Liver (tissue), 9 donors: Measurements from ENCODE around the gene PGD. TPM values are rescaled to one million over a fixed set of nuclear protein-coding genes. Genes with fewer than 3 reads are reported as not detected.
"Not testable (repeated sequence)": the region's sequence is repeated elsewhere in the genome, so short reads cannot be mapped to it uniquely, and the experiment has no call there.

Experiments used
- DNase-seq: peaks from one replicate; pipeline ENCODE4 v3.0.0-alpha.2; 2017; ENCODE audit warnings: low spot score
- H3K27ac ChIP-seq, 2 donors: one replicate each; pipeline ENCODE4 v1.7.0; 2013; ENCODE audit warnings: inconsistent platforms in 2 of 2, low read length in 2 of 2, control low read depth in 1 of 2, low read depth in 1 of 2, mild to moderate bottlenecking in 1 of 2
- H3K27me3 ChIP-seq, 4 donors: one replicate each; pipeline versions ENCODE4 v1.6.1 to v1.7.0; 2013; ENCODE audit warnings: low read length in 3 of 4, inconsistent platforms in 1 of 4, mild to moderate bottlenecking in 1 of 4, moderate library complexity in 1 of 4; ENCODE audit not compliant: control insufficient read depth in 4 of 4, insufficient read depth in 4 of 4
- H3K36me3 ChIP-seq, 4 donors: one replicate each; pipeline versions ENCODE4 v1.6.1 to v1.7.0; 2013; ENCODE audit warnings: low read length in 3 of 4, mild to moderate bottlenecking in 3 of 4, low read depth in 1 of 4, moderate library complexity in 1 of 4; ENCODE audit not compliant: control insufficient read depth in 4 of 4, insufficient read depth in 3 of 4
- H3K4me1 ChIP-seq, 4 donors: one replicate each; pipeline versions ENCODE4 v1.6.1 to v1.7.0; 2013; ENCODE audit warnings: low read length in 3 of 4, mild to moderate bottlenecking in 3 of 4, moderate library complexity in 1 of 4; ENCODE audit not compliant: control insufficient read depth in 4 of 4, insufficient read depth in 4 of 4
- H3K4me3 ChIP-seq, 3 donors: one replicate each; pipeline versions ENCODE4 v1.6.1 to v1.7.0; 2013; ENCODE audit warnings: low read length in 3 of 3, control low read depth in 1 of 3, low read depth in 1 of 3, mild to moderate bottlenecking in 1 of 3
- H3K9ac ChIP-seq, 2 donors: one replicate each; pipeline ENCODE4 v1.7.0; 2013; ENCODE audit warnings: low read length in 2 of 2, mild to moderate bottlenecking in 2 of 2, moderate library complexity in 2 of 2, control low read depth in 1 of 2, low read depth in 1 of 2
- H3K9me3 ChIP-seq, 4 donors: one replicate each; pipeline versions ENCODE4 v1.6.1 to v1.7.0; 2013; ENCODE audit warnings: low read length in 3 of 4; ENCODE audit not compliant: control insufficient read depth in 4 of 4
- GABPA ChIP-seq, 2 donors: IDR thresholded peaks in 1 of 2; conservative IDR thresholded peaks in 1 of 2; 2 replicates each; pipeline ENCODE4 v1.6.1; 2016; ENCODE audit warnings: antibody characterized with exemption in 2 of 2, mild to moderate bottlenecking in 1 of 2, moderate library complexity in 1 of 2
- HNF4G ChIP-seq: IDR thresholded peaks from 2 replicates; pipeline ENCODE4 v1.6.1; 2016; ENCODE audit warnings: antibody characterized with exemption
- RXRA ChIP-seq, 2 donors: IDR thresholded peaks; 2 replicates each; pipeline ENCODE4 v1.6.1; 2017 to 2018; ENCODE audit warnings: antibody characterized with exemption in 2 of 2, mild to moderate bottlenecking in 1 of 2
- YY1 ChIP-seq: IDR thresholded peaks from 2 replicates; pipeline ENCODE4 v1.6.1; 2016; ENCODE audit warnings: antibody characterized with exemption, mild to moderate bottlenecking
- WGBS: extraction: QIAGEN DNeasy Blood & Tissue Kit; methylation state at CpG from one replicate; pipeline ENCODE4 v1.1.7; 2013; 5-methylcytosine and 5-hydroxymethylcytosine counted together
- polyA plus RNA-seq, 2 donors: library from polyadenylated mRNA; stranded (reverse) in 1 of 2; unstranded in 1 of 2; fragments of 200-250 nt in 1 of 2; fragments of >200 nt in 1 of 2; fragmentation: Nextera tagmentation in 1 of 2; extraction: Ambion mirVana in 1 of 2; gene quantifications; one replicate each; pipeline versions ENCODE4 v1.2.1 to v1.2.3, GENCODE V29; 2013 to 2015
- total RNA-seq, 2 donors: library from RNA; depleted of rRNA; stranded (reverse); fragments of >200 nt; gene quantifications; one replicate each; pipeline ENCODE4 v1.2.3, GENCODE V29; 2014
- TF ChIP-seq, protein P1 (sequence below): fragments of 150-350 bp; IDR thresholded peaks from 2 replicates; pipeline ENCODE4 v1.5.1; 2017; ENCODE audit warnings: improper control_type of control experiment, low read depth, low read length; ENCODE audit not compliant: missing input control
- TF ChIP-seq, protein P2 (sequence below): IDR thresholded peaks from 2 replicates; pipeline ENCODE4 v1.6.1; 2016; ENCODE audit warnings: antibody characterized with exemption
- TF ChIP-seq, protein P3 (sequence below): IDR thresholded peaks from 2 replicates; pipeline ENCODE4 v1.6.1; 2016; ENCODE audit warnings: antibody characterized with exemption
- donor health status: healthy.
- donor health status: healthy.
- donor health status: healthy.
- donor health status: healthy.
- donor health status: healthy.

Gene PGD
- total and polyA plus RNA-seq, 4 donors: 45.9 to 112 (median 70.7) TPM

DNA sequence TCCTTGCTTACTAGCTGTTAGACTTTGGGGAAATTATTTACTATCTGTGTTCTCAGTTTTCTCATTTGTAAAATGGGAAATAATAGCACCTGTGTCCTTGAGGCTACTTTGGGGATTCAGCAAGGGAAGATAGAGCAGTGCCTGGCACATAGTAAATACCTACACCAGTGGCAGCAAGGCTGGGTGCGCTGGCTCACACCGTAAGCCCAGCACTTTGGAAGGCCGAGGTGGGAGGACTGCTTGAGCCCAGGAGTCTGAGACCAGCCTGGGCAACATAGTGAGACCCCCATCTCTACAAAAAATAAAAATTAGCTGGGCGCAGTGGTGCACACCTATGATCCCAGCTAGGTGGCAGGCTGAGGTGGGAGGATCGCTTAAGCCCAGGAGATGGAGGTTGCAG is 22.8 kb downstream of the PGD start:
- DNase-seq: no peak
- no peaks in the 10 kb centered on the region for H3K27me3 ChIP-seq
- H3K27ac ChIP-seq: no peak overlapping the region
- TF ChIP-seq, protein P1, sequence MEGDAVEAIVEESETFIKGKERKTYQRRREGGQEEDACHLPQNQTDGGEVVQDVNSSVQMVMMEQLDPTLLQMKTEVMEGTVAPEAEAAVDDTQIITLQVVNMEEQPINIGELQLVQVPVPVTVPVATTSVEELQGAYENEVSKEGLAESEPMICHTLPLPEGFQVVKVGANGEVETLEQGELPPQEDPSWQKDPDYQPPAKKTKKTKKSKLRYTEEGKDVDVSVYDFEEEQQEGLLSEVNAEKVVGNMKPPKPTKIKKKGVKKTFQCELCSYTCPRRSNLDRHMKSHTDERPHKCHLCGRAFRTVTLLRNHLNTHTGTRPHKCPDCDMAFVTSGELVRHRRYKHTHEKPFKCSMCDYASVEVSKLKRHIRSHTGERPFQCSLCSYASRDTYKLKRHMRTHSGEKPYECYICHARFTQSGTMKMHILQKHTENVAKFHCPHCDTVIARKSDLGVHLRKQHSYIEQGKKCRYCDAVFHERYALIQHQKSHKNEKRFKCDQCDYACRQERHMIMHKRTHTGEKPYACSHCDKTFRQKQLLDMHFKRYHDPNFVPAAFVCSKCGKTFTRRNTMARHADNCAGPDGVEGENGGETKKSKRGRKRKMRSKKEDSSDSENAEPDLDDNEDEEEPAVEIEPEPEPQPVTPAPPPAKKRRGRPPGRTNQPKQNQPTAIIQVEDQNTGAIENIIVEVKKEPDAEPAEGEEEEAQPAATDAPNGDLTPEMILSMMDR: no peak
- no peak for TF ChIP-seq YY1
- no peak overlapping the region for H3K4me3 ChIP-seq
- H3K9me3 ChIP-seq: no peaks in the 10 kb centered on the region
- H3K9ac ChIP-seq: no peak overlapping the region
- 99% methylated on average over 5 of the region's 5 CpGs for WGBS
- no peaks in the 10 kb centered on the region for H3K4me1 ChIP-seq
- H3K36me3 ChIP-seq: peaks cover 12 to 37% (median 32%) of the 10 kb centered on the region in 4 donors

DNA sequence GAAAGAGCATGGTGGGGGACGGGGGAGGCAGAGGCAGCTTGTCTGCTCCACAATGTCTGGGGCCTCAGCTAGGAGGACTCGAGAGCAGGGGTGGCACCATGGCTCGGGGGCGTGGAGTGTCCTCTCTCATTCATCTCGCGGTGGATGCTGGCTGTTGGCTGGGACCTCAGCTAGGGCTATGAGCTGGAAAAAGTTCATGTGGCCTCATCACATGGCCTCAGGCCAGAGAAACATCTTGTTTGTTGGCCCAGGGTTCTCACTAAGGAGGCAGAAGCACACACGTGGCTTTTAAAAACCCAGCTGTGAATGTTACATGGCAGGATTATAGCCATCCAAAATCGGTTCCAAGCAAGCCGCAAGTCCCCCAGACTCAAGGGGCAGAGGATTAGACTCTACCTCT is 25.2 kb downstream of the PGD start:
- Histone ChIP-seq H3K4me1 (peaks cover 0 to 3% (median 0%) of the 10 kb centered on the region in 4 donors), H3K27me3 (no peaks in the 10 kb centered on the region), H3K27ac (no peak overlapping the region), H3K4me3 (no peak overlapping the region), H3K36me3 (peaks cover 9 to 17% (median 14%) of the 10 kb centered on the region in 4 donors), H3K9ac (no peak overlapping the region), H3K9me3 (no peaks in the 10 kb centered on the region)
- TF ChIP-seq RXRA (IDR thresholded peaks at IDR 0.05) (peak in 1 of 2 donors; percentile 12), HNF4G (no peak)
- 53% methylated on average over 9 of the region's 9 CpGs for WGBS
- DNase-seq: no peak

DNA sequence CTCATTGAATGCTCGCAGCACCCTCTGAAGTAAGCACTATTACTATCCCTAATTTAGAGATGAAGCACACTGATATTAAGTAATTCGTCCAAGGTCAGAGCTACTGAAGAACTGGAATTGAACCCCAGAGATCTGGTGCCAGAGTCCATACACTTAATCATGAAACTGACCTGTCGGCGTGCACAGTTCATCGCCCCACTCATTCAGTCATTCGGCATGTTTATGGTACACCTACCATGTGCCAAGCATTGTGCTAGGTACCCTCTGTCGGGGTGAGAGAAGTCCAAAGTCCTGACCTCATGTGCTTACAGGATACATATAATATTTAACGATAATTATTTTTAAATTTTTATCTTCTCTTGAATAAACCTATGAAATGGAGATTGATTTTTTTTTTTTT is 25.8 kb downstream of the PGD start:
- H3K4me1 ChIP-seq: peaks cover 0 to 3% (median 0%) of the 10 kb centered on the region in 4 donors
- no peak overlapping the region for H3K9ac ChIP-seq
- no peak overlapping the region for H3K4me3 ChIP-seq
- WGBS: 77% methylated on average over 8 of the region's 8 CpGs
- H3K27me3 ChIP-seq: no peaks in the 10 kb centered on the region
- TF ChIP-seq, protein P2, sequence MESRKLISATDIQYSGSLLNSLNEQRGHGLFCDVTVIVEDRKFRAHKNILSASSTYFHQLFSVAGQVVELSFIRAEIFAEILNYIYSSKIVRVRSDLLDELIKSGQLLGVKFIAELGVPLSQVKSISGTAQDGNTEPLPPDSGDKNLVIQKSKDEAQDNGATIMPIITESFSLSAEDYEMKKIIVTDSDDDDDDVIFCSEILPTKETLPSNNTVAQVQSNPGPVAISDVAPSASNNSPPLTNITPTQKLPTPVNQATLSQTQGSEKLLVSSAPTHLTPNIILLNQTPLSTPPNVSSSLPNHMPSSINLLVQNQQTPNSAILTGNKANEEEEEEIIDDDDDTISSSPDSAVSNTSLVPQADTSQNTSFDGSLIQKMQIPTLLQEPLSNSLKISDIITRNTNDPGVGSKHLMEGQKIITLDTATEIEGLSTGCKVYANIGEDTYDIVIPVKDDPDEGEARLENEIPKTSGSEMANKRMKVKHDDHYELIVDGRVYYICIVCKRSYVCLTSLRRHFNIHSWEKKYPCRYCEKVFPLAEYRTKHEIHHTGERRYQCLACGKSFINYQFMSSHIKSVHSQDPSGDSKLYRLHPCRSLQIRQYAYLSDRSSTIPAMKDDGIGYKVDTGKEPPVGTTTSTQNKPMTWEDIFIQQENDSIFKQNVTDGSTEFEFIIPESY: no peak
- TF ChIP-seq, protein P3, sequence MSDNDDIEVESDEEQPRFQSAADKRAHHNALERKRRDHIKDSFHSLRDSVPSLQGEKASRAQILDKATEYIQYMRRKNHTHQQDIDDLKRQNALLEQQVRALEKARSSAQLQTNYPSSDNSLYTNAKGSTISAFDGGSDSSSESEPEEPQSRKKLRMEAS: no peak
- TF ChIP-seq RXRA (IDR thresholded peaks at IDR 0.05) (no peak), GABPA (IDR thresholded peaks at IDR 0.05 in 1 of 2, conservative IDR thresholded peaks at IDR 0.05 in 1 of 2) (no peak)
- TF ChIP-seq, protein P1: no peak
- peaks cover 3 to 12% (median 8%) of the 10 kb centered on the region in 4 donors for H3K36me3 ChIP-seq
- DNase-seq: no peak
- no peaks in the 10 kb centered on the region for H3K9me3 ChIP-seq
- no peak overlapping the region for H3K27ac ChIP-seq

DNA sequence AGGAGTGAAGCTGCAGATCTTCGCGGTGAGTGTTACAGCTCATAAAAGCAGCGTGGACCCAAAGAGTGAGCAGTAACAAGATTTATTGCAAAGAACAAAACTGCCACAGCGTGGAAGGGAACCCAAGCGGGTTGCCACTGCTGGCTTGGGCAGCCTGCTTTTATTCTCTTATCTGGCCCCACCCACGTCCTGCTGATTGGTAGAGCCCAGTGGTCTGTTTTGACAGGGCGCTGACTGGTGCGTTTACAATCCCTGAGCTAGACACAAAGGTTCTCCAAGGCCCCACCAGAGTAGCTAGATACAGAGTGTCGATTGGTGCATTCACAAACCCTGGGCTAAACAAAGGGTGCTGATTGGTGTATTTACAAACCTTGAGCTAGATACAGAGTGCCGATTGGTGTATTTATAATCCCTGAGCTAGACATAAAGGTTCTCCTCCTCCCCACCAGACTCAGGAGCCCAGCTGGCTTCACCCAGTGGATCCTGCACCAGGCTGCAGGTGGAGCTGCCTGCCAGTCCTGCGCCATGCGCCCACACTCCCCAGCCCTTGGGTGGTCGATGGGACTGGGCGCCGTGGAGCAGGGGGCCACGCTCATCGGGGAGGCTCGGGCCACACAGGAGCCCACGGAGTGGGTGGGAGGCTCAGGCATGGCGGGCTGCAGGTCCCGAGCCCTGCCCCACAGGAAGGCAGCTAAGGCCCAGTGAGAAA is 27.1 kb downstream of the PGD start:
- H3K4me3 ChIP-seq, H3K9ac ChIP-seq, H3K9me3 ChIP-seq, H3K27me3 ChIP-seq, H3K36me3 ChIP-seq, H3K27ac ChIP-seq, DNase-seq: not testable (repeated sequence)
- WGBS: 88% methylated on average over 21 of the region's 21 CpGs
- H3K4me1 ChIP-seq: peaks cover 2 to 12% (median 6%) of the 10 kb centered on the region in 4 donors

DNA sequence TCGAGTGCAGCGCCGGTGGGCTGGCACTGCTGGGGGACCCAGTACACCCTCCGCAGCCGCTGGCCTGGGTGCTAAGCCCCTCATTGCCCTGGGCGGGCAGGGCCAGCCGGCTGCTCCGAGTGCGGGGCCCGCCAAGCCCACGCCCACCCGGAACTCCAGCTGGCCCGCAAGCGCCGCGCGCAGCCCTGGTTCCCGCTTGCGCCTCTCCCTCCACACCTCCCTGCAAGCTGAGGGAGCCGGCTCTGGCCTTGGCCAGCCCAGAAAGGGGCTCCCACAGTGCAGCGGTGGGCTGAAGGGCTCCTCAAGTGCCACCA is 27.6 kb downstream of the PGD start:
- H3K27ac ChIP-seq, H3K27me3 ChIP-seq, H3K9ac ChIP-seq, DNase-seq, H3K9me3 ChIP-seq, H3K36me3 ChIP-seq, H3K4me3 ChIP-seq: not testable (repeated sequence)
- WGBS: 97% methylated on average over 21 of the region's 21 CpGs
- peaks cover 2 to 17% (median 11%) of the 10 kb centered on the region in 4 donors for H3K4me1 ChIP-seq
